Smooth muscle cell (in vitro differentiated cells): ENCODE data around the gene UHRF2. TPM values are rescaled to one million over a fixed set of nuclear protein-coding genes. Genes with fewer than 3 reads are reported as not detected.
"Not testable (repeated sequence)": the region's sequence is repeated elsewhere in the genome, so short reads cannot be mapped to it uniquely, and the experiment has no call there.

Experiments
- DNase-seq: peaks from one replicate; lab custom pipeline; 2025; ENCODE audit not compliant: unreplicated experiment; lab: John Stamatoyannopoulos, UW
- H2AFZ ChIP-seq: fragments of 200-600 bp; sonication (generic); 2 replicates; pipeline ENCODE4 v1.6.0; 2016; ENCODE audit warnings: antibody characterized with exemption, low read depth, mild to moderate bottlenecking
- H3F3A ChIP-seq: fragments of 200-600 bp; sonication (generic); 2 replicates; pipeline ENCODE4 v1.6.0; 2017; ENCODE audit warnings: antibody characterized with exemption, low read depth
- H3K27ac ChIP-seq: fragments of 200-600 bp; sonication (generic); 2 replicates; pipeline ENCODE4 v1.5.1; 2016; ENCODE audit warnings: low read depth, mild to moderate bottlenecking
- H3K27me3 ChIP-seq: fragments of 200-600 bp; sonication (generic); 2 replicates; pipeline ENCODE4 v1.6.1; 2016; ENCODE audit warnings: low read depth, mild to moderate bottlenecking
- H3K36me3 ChIP-seq: fragments of 200-600 bp; sonication (generic); 2 replicates; pipeline ENCODE4 v1.5.1; 2016; ENCODE audit warnings: low read depth
- H3K4me1 ChIP-seq: fragments of 200-600 bp; sonication (generic); 2 replicates; pipeline ENCODE4 v1.5.1; 2016; ENCODE audit warnings: low read depth
- H3K4me2 ChIP-seq: fragments of 200-600 bp; sonication (generic); 2 replicates; pipeline ENCODE4 v1.6.0; 2016; ENCODE audit warnings: mild to moderate bottlenecking
- H3K4me3 ChIP-seq: fragments of 200-600 bp; sonication (generic); 2 replicates; pipeline ENCODE4 v1.5.1; 2016; ENCODE audit warnings: mild to moderate bottlenecking
- H3K79me2 ChIP-seq: fragments of 200-600 bp; sonication (generic); 2 replicates; pipeline ENCODE4 v1.6.0; 2016; ENCODE audit warnings: low read depth, mild to moderate bottlenecking
- H3K9ac ChIP-seq: fragments of 200-600 bp; sonication (generic); 2 replicates; pipeline ENCODE4 v1.6.0; 2016; ENCODE audit warnings: low read depth
- H3K9me3 ChIP-seq: fragments of 200-600 bp; sonication (generic); replicated peaks from 2 replicates; pipeline ENCODE4 v1.5.1; 2016; ENCODE audit warnings: low read depth
- H4K20me1 ChIP-seq: fragments of 200-600 bp; sonication (generic); 2 replicates; pipeline ENCODE4 v1.6.0; 2016; ENCODE audit warnings: low read depth
- WGBS: methylation state at CpG from one replicate; pipeline ENCODE4 v1.1.7; 2016; ENCODE audit warnings: low lambda C conversion rate; 5-methylcytosine and 5-hydroxymethylcytosine counted together
- polyA plus RNA-seq: library from polyadenylated mRNA; unstranded; fragments of >200 nt; fragmentation: Nextera tagmentation; extraction: Ambion mirVana; gene quantifications from 2 replicates; pipeline ENCODE4 v1.2.1, GENCODE V29; 2016
- total RNA-seq: library from RNA; depleted of rRNA; stranded (reverse); fragments of >200 nt; gene quantifications from 2 replicates; pipeline ENCODE4 v1.2.3, GENCODE V29; 2014
- TF ChIP-seq, protein P1 (sequence below): fragments of 200-600 bp; sonication (generic); IDR thresholded peaks from 2 replicates; pipeline ENCODE4 v1.5.1; 2017; ENCODE audit warnings: borderline replicate concordance, mild to moderate bottlenecking, antibody characterized with exemption; ENCODE audit not compliant: insufficient read depth, poor library complexity, severe bottlenecking

UHRF2 gene, protein sequence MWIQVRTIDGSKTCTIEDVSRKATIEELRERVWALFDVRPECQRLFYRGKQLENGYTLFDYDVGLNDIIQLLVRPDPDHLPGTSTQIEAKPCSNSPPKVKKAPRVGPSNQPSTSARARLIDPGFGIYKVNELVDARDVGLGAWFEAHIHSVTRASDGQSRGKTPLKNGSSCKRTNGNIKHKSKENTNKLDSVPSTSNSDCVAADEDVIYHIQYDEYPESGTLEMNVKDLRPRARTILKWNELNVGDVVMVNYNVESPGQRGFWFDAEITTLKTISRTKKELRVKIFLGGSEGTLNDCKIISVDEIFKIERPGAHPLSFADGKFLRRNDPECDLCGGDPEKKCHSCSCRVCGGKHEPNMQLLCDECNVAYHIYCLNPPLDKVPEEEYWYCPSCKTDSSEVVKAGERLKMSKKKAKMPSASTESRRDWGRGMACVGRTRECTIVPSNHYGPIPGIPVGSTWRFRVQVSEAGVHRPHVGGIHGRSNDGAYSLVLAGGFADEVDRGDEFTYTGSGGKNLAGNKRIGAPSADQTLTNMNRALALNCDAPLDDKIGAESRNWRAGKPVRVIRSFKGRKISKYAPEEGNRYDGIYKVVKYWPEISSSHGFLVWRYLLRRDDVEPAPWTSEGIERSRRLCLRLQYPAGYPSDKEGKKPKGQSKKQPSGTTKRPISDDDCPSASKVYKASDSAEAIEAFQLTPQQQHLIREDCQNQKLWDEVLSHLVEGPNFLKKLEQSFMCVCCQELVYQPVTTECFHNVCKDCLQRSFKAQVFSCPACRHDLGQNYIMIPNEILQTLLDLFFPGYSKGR
- total RNA-seq: 54.5 and 54.7 TPM in 2 replicates
- polyA plus RNA-seq: 15.6 and 20.0 TPM in 2 replicates

DNA sequence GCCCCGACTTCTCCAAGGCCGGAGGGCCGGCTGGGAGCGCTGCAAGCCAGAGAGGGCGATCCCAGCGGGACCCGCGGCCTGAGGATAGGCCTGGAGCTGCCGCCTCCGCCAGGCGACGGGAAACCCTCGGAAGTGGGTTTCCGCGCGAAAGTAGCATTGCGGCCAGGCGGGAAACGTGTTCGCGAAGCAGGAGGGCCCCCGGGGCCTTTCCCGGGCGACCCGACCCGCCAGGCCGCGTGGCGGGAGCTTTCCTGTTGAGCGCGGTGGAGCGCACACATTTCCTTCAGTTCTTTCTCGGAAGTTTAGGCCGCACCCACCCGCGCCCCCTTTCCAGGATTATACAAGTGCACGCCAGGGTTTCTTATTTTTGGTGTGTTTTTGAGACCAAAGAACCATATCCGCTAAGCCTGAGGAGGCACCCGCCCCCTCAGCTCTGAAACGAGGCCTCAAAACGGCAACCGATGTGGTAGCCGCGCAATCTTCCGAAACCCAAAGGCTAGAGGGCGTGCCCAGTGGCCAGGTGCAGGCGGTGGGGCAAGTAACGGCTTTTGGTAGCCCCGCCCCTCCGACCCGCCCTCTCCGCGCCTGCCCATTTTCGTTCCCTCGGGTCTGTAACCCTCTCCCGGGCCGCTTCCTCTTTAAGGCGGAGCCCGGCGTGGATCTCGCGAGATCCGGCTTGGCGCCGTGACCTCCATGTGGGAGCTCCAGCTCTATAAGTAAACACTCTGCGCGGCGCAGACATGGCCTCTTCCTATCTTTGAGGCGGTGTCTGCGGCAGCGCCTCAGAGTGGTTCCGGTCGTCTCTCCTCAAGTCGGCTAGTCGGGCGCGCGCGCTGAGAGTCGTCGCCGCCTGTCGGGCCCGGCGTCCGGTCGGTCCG is at the start of gene UHRF2:
Gene UHRF2 (plus strand): TSS at position 713 of the 878 bp plus-strand sequence. CDS start 292 bp downstream, outside the sequence.
- WGBS: 4% methylated on average over 88 of the region's 88 CpGs
- H3K27me3 ChIP-seq: no peaks in the 10 kb centered on the region

DNA sequence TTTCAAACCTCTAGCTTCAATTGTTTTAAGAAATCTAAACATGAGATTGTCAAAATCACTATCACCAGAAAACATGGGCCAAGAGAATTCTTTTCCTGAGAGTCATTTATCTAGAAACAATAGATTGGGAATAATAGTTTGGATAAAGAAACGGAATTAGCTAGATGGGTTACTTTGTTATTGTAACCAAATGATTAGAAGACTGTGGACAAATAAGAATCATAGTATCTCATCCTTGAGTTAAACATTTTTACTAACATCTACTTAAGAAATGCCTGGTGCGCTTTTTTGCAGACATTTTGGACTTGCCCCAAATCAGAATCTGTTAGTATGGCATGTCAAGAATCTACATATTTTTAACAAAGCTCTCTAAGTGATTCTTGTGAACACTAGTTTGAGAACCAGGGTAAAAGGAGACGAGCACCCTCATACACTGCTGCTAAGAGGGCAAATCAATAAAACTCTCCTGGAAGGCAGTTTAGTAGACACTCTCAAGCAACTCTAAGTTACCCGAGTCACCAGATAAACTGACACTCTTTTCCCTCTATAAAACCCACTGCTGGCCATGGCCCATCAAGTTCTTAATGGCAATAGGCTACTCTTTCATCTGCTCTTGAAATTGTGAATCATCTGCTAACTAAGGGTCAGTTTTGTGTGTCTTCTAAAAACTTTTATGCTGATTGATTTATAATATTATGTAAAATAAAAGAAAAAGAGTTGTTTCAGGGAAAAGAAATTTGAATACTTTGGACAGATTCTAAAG is 45.7 kb upstream of the UHRF2 start:
- H3K4me1 ChIP-seq: no peaks in the 10 kb centered on the region
- TF ChIP-seq, protein P1, sequence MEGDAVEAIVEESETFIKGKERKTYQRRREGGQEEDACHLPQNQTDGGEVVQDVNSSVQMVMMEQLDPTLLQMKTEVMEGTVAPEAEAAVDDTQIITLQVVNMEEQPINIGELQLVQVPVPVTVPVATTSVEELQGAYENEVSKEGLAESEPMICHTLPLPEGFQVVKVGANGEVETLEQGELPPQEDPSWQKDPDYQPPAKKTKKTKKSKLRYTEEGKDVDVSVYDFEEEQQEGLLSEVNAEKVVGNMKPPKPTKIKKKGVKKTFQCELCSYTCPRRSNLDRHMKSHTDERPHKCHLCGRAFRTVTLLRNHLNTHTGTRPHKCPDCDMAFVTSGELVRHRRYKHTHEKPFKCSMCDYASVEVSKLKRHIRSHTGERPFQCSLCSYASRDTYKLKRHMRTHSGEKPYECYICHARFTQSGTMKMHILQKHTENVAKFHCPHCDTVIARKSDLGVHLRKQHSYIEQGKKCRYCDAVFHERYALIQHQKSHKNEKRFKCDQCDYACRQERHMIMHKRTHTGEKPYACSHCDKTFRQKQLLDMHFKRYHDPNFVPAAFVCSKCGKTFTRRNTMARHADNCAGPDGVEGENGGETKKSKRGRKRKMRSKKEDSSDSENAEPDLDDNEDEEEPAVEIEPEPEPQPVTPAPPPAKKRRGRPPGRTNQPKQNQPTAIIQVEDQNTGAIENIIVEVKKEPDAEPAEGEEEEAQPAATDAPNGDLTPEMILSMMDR: no peak
- no peak for DNase-seq
- no peak overlapping the region for H3K9ac ChIP-seq
- H3K4me2 ChIP-seq: no peak overlapping the region
- no peaks in the 10 kb centered on the region for H3K36me3 ChIP-seq
- H3K4me3 ChIP-seq: no peak overlapping the region
- H3K27ac ChIP-seq: no peak overlapping the region
- no peaks in the 10 kb centered on the region for H3K79me2 ChIP-seq
- 74% methylated on average over 4 of the region's 4 CpGs for WGBS
- no peak overlapping the region for H2AFZ ChIP-seq
- H3K9me3 ChIP-seq: no peaks in the 10 kb centered on the region
- H3F3A ChIP-seq: no peaks in the 10 kb centered on the region
- no peaks in the 10 kb centered on the region for H3K27me3 ChIP-seq
- no peaks in the 10 kb centered on the region for H4K20me1 ChIP-seq

More for the DNA sequence above, at the start of gene UHRF2:
- H3K4me3 ChIP-seq: peak within 1 kb of the TSS; percentile 57
- peak within 1 kb of the TSS; percentile 74 for H3K9ac ChIP-seq
- H3K4me2 ChIP-seq: peak within 1 kb of the TSS; percentile 85
- H3K27ac ChIP-seq: peak within 1 kb of the TSS; percentile 72
- no peaks in the 10 kb centered on the region for H3F3A ChIP-seq
- H3K9me3 ChIP-seq: no peaks in the 10 kb centered on the region
- H2AFZ ChIP-seq: peak within 1 kb of the TSS; percentile 75
- TF ChIP-seq, protein P1: no peak
- peaks cover 20% of the 10 kb centered on the region for H3K4me1 ChIP-seq
- H3K79me2 ChIP-seq: peaks cover 40% of the 10 kb centered on the region
- DNase-seq: peak; percentile 82
- H3K36me3 ChIP-seq: no peaks in the 10 kb centered on the region
- H4K20me1 ChIP-seq: peaks cover 31% of the 10 kb centered on the region

DNA sequence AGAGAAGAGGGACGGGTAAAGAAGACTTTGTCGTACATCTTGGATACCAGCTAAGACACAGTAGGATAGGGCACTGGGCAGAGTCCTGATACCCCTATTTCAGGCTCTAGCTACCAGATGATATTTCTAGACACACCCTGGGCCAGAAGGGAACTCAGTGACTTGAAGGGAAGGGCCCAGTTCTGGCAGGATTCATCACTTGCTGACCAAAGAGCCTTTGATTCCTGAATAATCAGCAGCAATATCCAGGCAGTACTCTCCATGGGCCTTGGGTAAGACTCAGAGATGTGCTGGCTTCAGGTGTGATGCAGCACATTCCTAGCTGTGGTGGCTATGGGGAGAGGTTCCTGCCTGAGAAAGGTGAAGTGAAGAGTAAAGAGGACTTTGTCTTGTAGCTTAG is 44.2 kb upstream of the UHRF2 start:
- no peaks in the 10 kb centered on the region for H3K9me3 ChIP-seq
- WGBS: 96% methylated on average over 2 of the region's 2 CpGs

DNA sequence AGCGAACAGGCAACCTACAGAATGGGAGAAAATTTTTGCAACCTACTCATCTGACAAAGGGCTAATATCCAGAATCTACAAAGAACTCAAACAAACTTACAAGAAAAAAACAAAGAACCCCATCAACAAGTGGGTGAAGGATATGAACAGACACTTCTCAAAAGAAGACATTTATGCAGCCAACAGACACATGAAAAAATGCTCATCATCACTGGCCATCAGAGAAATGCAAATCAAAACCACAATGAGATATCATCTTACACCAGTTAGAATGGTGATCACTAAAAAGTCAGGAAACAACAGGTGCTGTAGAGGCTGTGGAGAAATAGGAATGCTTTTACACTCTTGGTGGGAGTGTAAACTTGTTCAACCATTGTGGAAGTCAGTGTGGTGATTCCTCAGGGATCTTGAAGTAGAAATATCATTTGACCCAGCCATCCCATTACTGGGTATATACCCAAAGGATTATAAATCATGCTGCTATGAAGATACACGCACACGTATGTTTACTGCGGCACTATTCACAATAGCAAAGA is 31.5 kb upstream of the UHRF2 start:
- H3K27me3 ChIP-seq, H3K4me1 ChIP-seq: not testable (repeated sequence)
- WGBS: 79% methylated on average over 4 of the region's 4 CpGs

More for the DNA sequence above, 44.2 kb upstream of the UHRF2 start:
- H2AFZ ChIP-seq: no peak overlapping the region
- no peaks in the 10 kb centered on the region for H4K20me1 ChIP-seq
- H3K4me2 ChIP-seq: no peak overlapping the region
- H3K4me3 ChIP-seq: no peak overlapping the region
- H3K9ac ChIP-seq: no peak overlapping the region
- no peaks in the 10 kb centered on the region for H3K36me3 ChIP-seq
- no peak for DNase-seq
- TF ChIP-seq, protein P1: no peak
- no peaks in the 10 kb centered on the region for H3K27me3 ChIP-seq
- no peaks in the 10 kb centered on the region for H3F3A ChIP-seq
- H3K27ac ChIP-seq: no peak overlapping the region
- no peaks in the 10 kb centered on the region for H3K79me2 ChIP-seq
- no peaks in the 10 kb centered on the region for H3K4me1 ChIP-seq

More for the DNA sequence above, 31.5 kb upstream of the UHRF2 start:
- not testable (repeated sequence) for H3F3A ChIP-seq, H3K9ac ChIP-seq, H3K9me3 ChIP-seq, H3K4me3 ChIP-seq, DNase-seq, H3K36me3 ChIP-seq, H4K20me1 ChIP-seq, H3K27ac ChIP-seq, H2AFZ ChIP-seq, H3K4me2 ChIP-seq, H3K79me2 ChIP-seq
